GM12892 (cell line): Measurements from ENCODE around the gene CPNE2.

ENCODE experiments used
- DNase-seq: peaks from one replicate; pipeline ENCODE4 v3.0.0; 2011; ENCODE audit not compliant: insufficient read length
- FAIRE-seq: peaks from 2 replicates; lab custom pipeline; 2011; peaks lifted over from hg19 to GRCh38; lab: Jason Lieb, UNC
- POLR2A ChIP-seq: IDR thresholded peaks from 2 replicates; pipeline ENCODE4 v1.6.1; 2011; ENCODE audit warnings: low read depth, low read length, control low read depth
- POLR2AphosphoS5 ChIP-seq: IDR thresholded peaks from 2 replicates; pipeline ENCODE4 v1.6.1; 2011; ENCODE audit warnings: low read depth, low read length, control low read depth
- TAF1 ChIP-seq: IDR thresholded peaks from 2 replicates; pipeline ENCODE4 v1.6.1; 2011; ENCODE audit warnings: low read depth, mild to moderate bottlenecking, control low read depth, low read length, borderline replicate concordance

CPNE2 gene

DNA sequence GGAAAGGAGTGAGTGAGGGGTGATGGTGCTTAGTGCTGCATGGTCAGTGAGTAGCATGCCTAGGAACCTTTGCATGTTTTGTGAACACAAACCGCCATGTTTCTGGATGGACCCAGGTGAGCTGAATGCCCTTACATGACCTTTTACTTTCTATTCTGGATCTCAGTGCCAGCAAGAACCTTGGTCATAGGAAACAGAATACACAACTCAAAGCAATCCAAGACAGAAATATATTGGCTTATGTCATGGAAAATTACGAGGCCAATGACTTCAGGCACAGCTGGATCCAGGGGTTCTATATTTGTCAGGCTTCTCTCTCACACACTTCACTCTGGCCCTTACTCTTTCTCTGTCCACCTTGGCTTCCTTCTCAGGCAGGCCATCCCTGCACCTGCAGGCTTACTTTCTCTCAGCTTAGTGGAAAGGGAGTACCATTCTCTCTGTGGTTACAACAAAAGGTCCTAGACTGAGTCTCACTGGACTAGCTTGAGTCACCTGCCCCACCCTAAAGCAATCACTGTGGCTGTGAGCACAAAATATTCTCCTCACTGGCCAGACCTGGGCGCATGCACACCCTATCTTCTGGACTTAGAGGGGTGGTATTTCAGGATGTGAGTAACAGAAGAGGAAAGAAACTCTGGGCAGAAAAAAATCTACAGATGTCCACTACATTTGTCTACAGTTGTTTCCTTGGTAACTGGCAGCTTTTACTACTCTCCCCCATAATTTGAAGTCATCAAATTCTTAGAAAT, 20.4 kb upstream of the CPNE2 start:
- TF ChIP-seq POLR2AphosphoS5 (no peak), TAF1 (no peak), POLR2A (no peak)
- peak; percentile 64 for FAIRE-seq
- DNase-seq, result no peak

DNA sequence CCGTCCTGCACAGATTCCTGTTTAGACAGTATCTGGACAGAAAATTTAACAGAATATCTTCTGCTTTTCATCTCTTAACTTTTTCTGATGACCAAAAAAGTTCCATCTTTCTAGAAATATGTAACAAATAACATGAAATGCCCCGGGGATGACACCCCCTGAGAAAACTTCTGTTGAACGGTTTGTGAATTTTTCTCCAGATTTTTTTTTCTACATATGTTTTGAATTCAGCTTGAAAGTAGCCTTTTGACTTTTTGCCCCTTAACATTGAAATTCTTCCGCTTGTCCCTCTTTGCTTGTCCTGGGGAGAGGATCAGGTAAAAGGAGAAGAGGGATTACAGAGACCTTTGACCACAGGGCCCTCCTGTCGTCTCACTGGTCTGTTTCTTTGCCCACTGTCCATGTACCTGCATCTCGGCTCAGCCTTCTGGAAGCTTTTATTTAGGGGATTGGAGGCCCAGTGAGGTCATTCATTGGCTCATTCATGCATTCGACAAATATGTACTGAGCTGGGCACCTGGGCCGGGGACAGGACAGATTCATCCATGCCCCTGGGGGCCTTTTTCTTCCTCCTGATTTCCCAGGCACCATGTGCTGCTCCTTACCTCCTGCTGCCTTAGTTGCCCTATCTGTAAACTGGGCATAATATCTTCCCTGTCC, 19.6 kb upstream of the CPNE2 start:
- no peak for TF ChIP-seq TAF1
- TF ChIP-seq POLR2AphosphoS5, result no peak
- no peak for TF ChIP-seq POLR2A
- no peak for DNase-seq
- FAIRE-seq, result no peak

DNA sequence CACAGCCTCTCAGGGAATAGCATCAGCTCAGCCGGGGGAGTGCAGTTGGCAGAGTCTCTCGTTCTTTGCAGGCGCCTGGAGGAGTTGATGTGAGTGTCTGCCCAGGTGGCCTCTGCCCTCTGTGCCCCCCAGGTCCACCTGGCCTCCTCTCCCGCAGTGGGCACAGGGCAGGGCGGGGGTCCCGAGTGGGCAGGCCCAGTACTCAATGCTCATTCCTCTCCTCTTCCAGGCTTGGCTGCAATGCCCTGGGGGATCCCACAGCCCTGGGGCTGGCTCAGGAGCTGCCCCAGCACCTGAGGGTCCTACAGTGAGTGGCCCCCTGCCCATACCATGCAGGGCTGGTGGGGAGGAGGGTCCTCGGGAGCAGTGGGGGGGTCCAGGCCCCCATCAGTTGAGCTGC, 14.7 kb upstream of the CPNE2 start:
- DNase-seq (no peak), FAIRE-seq (no peak)
- TF ChIP-seq TAF1, result no peak
- no peak for TF ChIP-seq POLR2AphosphoS5
- no peak for TF ChIP-seq POLR2A

DNA sequence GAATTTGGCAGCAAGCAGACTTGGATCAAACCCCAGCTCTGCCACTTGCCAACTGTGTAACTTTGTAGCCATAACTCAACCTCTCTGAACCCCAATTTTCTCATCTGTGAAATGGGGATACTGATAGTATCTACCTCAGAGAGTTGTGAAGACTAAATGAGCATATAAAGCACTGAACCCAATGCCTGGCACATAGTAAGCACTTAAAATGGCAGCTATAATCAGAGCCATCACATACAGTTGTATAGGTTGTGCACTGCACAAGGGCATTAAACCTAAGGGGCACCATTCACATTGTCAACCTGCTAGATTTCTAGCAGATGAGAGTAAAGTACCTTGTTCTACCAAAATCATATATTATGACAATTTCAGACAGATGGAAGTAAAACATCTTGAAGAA, 10.6 kb upstream of the CPNE2 start:
- DNase-seq (no peak), FAIRE-seq (no peak)
- no peak for TF ChIP-seq POLR2A

DNA sequence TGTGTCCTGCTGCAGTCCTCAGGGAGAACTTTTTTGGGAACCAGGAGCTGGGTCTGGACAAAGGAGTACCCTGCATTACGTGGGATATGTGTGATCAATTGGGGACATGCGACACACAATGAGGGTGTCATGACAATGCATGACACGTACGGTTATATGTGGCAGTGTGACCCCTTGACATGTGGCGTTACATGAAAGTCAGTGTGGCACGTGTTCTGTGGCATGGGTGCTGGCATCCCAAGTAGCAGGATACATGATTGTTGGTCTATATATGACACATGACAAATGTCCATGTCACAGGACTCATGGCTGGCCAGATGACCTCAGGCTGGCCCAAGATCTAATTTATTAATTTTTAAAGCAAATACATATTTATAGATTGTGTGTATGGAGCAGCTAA, 9.7 kb upstream of the CPNE2 start:
- no peak for TF ChIP-seq TAF1
- TF ChIP-seq POLR2A, result no peak
- no peak; the same call in 1 of the 2 replicates for TF ChIP-seq POLR2AphosphoS5
- DNase-seq (no peak), FAIRE-seq (no peak)

DNA sequence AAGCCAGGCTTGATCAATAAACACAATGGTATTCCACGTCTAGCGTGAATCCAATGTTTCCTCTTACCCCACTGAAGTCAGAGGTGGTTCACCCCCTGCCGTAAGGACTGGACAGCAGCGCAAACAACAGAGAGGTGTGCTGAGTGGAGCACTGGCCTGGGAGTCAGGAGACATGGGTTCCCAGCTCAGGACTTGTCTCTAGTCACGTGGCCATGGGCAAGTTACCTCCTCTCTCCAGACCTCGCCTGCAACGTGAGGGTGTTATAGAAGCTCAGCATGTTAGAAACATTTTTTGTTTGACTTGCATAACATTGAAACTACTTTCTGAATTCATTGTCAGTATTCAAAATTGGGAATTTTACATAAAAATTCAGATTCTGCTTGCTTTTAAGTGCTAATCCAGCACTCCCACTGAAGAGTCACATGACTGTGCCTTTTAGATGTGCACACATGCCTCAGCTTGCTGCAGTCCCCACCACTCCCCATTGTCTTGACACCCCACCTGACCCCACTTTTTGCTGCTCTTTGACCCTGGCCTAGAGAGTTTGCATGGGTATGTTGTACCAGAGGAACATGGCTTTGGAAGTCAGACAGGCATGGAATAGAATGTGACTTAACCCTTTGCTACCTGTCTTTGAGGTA, 8.8 kb upstream of the CPNE2 start:
- TF ChIP-seq TAF1 (no peak), POLR2A (no peak), POLR2AphosphoS5 (peak; percentile 32; the same call in 1 of the 2 replicates)
- DNase-seq, result no peak
- peak; percentile 36 for FAIRE-seq

DNA sequence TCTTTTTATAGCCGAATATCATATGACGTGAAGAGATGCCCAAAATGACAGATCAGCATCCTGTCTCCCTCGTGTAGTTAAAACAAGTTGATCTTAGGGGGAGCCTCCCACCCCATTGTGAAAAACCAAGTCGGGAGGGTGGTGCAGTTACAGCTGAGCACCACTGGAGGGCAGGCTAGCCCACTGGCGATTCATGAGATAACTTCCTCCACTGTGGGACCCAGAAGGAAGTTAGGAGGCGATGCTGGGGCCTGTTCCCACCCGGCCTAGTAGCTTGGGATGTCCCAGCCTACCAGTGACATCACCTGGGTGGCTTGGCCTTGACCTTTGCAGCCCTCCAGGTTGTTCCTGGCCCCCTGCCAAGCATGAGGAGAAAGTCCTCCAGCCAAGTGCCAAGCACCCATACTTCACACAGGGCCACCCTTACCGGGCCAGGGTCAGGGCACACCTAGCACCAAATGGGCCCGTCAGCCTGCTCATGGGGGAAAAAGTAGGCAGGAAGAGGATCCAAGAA, 8.1 kb upstream of the CPNE2 start:
- FAIRE-seq, result peak; percentile 98
- DNase-seq, result peak; percentile 79
- peak; percentile 34; the same call in 1 of the 2 replicates for TF ChIP-seq POLR2A
- no peak for TF ChIP-seq TAF1
- peak; percentile 55; the same call in 1 of the 2 replicates for TF ChIP-seq POLR2AphosphoS5

DNA sequence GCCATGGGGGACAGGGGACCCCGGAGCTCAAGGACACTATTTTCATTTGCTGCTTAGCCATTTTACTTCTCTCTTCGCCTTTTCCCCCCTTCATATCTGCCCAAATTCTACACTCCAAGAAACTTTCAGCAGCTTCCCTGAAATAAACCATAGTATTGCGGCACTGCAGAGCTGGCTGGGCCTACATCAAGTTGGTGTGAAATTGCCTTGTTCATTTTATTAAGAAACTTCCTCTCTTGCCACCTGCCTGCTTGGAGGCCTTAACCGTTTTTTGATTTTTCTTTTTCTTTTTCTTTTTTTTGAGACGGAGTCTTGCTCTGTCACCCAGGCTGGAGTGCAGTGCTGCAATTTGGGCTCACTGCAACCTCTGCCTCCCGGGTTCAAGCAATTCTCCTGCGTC, 7.4 kb upstream of the CPNE2 start:
- FAIRE-seq, result no peak
- TF ChIP-seq TAF1 (no peak), POLR2AphosphoS5 (no peak), POLR2A (no peak)
- DNase-seq, result no peak

DNA sequence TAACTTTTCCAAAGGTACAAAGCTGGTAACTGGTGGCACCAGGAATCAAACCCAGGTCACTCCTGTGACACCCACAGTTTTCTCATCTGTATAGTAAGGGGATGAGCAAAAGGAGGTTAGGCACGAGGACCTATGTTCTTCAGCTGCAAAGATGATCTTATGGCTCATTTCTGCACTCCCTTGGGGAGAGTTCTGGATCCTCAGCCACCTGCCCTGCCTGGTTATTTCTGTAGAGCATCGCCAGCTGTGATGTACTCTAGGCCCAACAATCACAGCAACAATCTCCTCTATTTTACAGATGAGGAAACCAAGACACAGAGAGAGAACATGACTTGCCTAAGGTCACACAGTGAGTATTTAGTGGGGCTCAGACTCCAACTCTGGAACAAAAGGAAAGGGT, 5.4 kb upstream of the CPNE2 start:
- DNase-seq (no peak), FAIRE-seq (no peak)
- TF ChIP-seq TAF1, result no peak
- no peak for TF ChIP-seq POLR2A
- no peak for TF ChIP-seq POLR2AphosphoS5

DNA sequence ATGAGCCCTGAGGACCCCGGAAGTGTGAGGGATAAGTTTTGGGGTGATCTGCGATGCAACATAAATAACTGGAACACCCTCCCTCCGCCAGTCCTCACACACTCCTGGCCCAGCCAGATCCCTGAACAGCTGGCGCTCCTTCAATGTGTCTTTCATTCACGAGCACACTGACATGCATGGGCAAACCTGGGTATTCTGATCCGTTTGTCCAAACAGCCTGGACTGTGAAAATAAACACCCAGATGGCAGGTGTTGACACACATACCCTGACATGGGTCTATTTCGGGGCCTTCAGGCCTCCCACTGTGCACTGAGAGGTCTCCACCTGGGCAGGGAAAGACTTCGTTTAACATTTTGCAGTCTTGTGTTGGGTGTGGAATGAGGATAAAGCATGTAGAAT, 3.0 kb upstream of the CPNE2 start:
- TF ChIP-seq TAF1 (no peak), POLR2AphosphoS5 (no peak), POLR2A (no peak)
- DNase-seq (no peak), FAIRE-seq (no peak)

DNA sequence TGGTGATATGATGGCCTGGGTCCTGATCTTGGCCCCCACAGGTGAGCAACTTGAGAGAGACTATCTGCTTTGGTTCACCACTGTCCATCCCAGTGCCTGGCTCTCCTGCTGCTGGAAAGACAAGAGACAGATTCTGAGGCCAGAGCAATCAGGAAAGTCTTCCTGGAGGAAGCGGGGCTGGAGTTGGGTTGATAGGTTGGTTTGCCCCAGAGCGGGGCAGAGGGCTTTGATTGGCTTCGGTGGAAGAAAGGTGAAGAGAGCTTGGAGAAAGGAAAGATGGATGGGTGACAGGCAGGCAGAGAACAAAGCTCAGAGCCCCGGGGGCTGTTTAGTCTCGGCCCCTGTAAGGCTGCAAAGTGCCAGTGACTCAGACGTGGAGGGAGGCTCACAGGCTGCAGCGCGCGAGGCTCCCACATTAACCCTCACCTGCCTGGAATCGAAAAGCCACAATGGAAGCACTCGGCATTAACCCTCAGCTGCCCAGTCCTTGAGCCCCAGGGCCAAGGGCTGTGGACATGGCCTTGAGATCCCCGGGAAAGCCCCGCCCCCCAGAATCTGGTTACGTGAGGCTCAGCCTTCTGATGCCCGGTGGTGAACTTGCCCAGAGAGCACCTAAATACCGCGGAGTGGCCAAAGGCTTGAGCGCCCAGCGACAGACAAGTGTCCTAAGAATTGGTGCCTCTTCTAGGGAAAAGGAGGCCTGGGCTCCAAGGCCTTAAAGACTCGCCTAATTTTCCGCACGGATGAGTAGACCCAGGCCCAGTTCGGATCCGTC, 996 bp upstream of the CPNE2 start:
- DNase-seq (no peak), FAIRE-seq (no peak)
- TF ChIP-seq POLR2AphosphoS5, result no peak
- TF ChIP-seq POLR2A, result no peak
- TF ChIP-seq TAF1, result no peak
